OCI-LY7 (cell line): ENCODE measurements around the gene GLB1L3. TPM values are rescaled to one million over a fixed set of nuclear protein-coding genes. Genes with fewer than 3 reads are reported as not detected.
A peak's percentile ranks its signal among the peaks of the same experiment; 100 is the strongest.

Experiments used
- BruUV-seq: library from RNA; stranded (reverse); fragments of 400-500 nt; replicated peaks from 2 replicates; lab custom pipeline; 2021; lab: Mats Ljungman, UMichigan
- CTCF ChIA-PET: fragments of 300-600 bp; sonication (Branson Sonifier 250); formaldehyde crosslinking; loops from one replicate; lab custom pipeline; 2022; ENCODE audit warnings: antibody characterized with exemption; ENCODE audit not compliant: unreplicated experiment; lab: Charles Lee
- POLR2A ChIA-PET: fragments of 300-600 bp; sonication (Branson Sonifier 250); formaldehyde crosslinking; loops from one replicate; lab custom pipeline; 2022; ENCODE audit warnings: antibody characterized with exemption; lab: Charles Lee
- DNase-seq: peaks from one replicate; pipeline ENCODE4 v3.0.0-alpha.2; 2015; ENCODE audit warnings: low spot score
- H2AFZ ChIP-seq: fragments of 200-600 bp; sonication (generic), shearing (Covaris generic); 2 replicates; pipeline ENCODE4 v1.6.1; 2014; ENCODE audit warnings: mild to moderate bottlenecking, antibody characterized with exemption, low read length, moderate library complexity
- H3K27ac ChIP-seq: fragments of 200-600 bp; sonication (generic); 2 replicates; pipeline ENCODE4 v1.5.1; 2014; ENCODE audit warnings: mixed run types, low read depth, mild to moderate bottlenecking, moderate library complexity, low read length, inconsistent platforms; ENCODE audit not compliant: poor library complexity, severe bottlenecking
- H3K36me3 ChIP-seq: fragments of 200-600 bp; sonication (generic); 2 replicates; pipeline ENCODE4 v1.6.1; 2014; ENCODE audit warnings: mild to moderate bottlenecking, antibody characterized with exemption, low read length, moderate library complexity, mixed read lengths; ENCODE audit not compliant: insufficient read depth
- H3K4me1 ChIP-seq: fragments of 200-600 bp; sonication (generic); 2 replicates; pipeline ENCODE4 v1.5.1; 2014; ENCODE audit warnings: mild to moderate bottlenecking, low read length; ENCODE audit not compliant: insufficient read depth, poor library complexity, severe bottlenecking
- H3K4me2 ChIP-seq: fragments of 200-600 bp; sonication (generic); 2 replicates; pipeline ENCODE4 v1.6.1; 2014; ENCODE audit warnings: mild to moderate bottlenecking, low read length
- H3K4me3 ChIP-seq: fragments of 200-600 bp; sonication (generic); 2 replicates; pipeline ENCODE4 v1.5.1; 2014; ENCODE audit warnings: mild to moderate bottlenecking, low read depth, low read length; ENCODE audit not compliant: poor library complexity, severe bottlenecking
- H3K79me2 ChIP-seq: fragments of 200-600 bp; sonication (generic); 2 replicates; pipeline ENCODE4 v1.6.1; 2016; ENCODE audit warnings: low read depth, mild to moderate bottlenecking, low read length, moderate library complexity, mixed read lengths; ENCODE audit not compliant: insufficient read depth
- H3K9me2 ChIP-seq: fragments of 200-600 bp; sonication (generic); 2 replicates; pipeline ENCODE4 v1.6.1; 2016; ENCODE audit warnings: mild to moderate bottlenecking, low read length, mixed read lengths; ENCODE audit not compliant: insufficient read depth
- H3K9me3 ChIP-seq: fragments of 200-600 bp; sonication (generic); 2 replicates; pipeline ENCODE4 v1.6.1; 2014; ENCODE audit warnings: mild to moderate bottlenecking, mixed run types, low read length, mixed read lengths
- H4K20me1 ChIP-seq: fragments of 200-600 bp; sonication (generic); 2 replicates; pipeline ENCODE4 v1.6.1; 2014; ENCODE audit warnings: mild to moderate bottlenecking, antibody characterized with exemption, low read length, moderate library complexity, mixed read lengths; ENCODE audit not compliant: insufficient read depth
- CTCF ChIP-seq: fragments of 200-600 bp; sonication (generic); conservative IDR thresholded peaks from 2 replicates; pipeline ENCODE4 v1.5.1; 2014; ENCODE audit warnings: mild to moderate bottlenecking, antibody characterized with exemption, low read length, moderate library complexity, mixed read lengths
- EZH2phosphoT487 ChIP-seq: fragments of 200-600 bp; sonication (generic); IDR thresholded peaks from 2 replicates; pipeline ENCODE4 v1.6.1; 2018; ENCODE audit warnings: low read depth, borderline replicate concordance, mild to moderate bottlenecking, mixed run types, antibody characterized with exemption, low read length, moderate library complexity, mixed read lengths
- intact Hi-C: fragments of 100-400 bp; cut with micrococcal nuclease; formaldehyde crosslinking; loops from one replicate; pipeline ENCODE4 v1.10.0; 2022; ENCODE audit not compliant: unreplicated experiment
- total RNA-seq, 2 experiments: library from RNA; depleted of rRNA in 1 of 2; stranded (reverse); fragments of >200 nt in 1 of 2; shearing (Covaris generic) in 1 of 2; gene quantifications; 2 replicates each; pipeline ENCODE4 v1.2.3, GENCODE V29; 2014 to 2022

Gene GLB1L3
- total RNA-seq, 2 experiments from 2014 or later, result not detected

GRCh38 chr11:134261626-134262488, 14.3 kb upstream of the GLB1L3 start:
- POLR2A ChIA-PET, result interaction anchor here (1.3 kb wide), 1 partner anchor 28 kb away, joined by 4 read pairs; no protein-coding TSS in a partner anchor
- intact Hi-C loops, result no loop called here

GRCh38 chr11:134264966-134265764, 11.0 kb upstream of the GLB1L3 start:
- ChIA-PET POLR2A (no interaction called here), CTCF (no interaction called here)
- TF ChIP-seq CTCF, result no peak
- no peak for TF ChIP-seq EZH2phosphoT487
- intact Hi-C loops, result no loop called here
- Histone ChIP-seq H4K20me1 (no peaks in the 10 kb centered on the region), H3K27ac (no peak overlapping the region), H3K4me2 (no peak overlapping the region), H3K9me3 (no peaks in the 10 kb centered on the region), H3K4me3 (no peak overlapping the region), H2AFZ (no peak overlapping the region), H3K79me2 (no peaks in the 10 kb centered on the region), H3K9me2 (no peaks in the 10 kb centered on the region), H3K36me3 (peaks cover 10% of the 10 kb centered on the region; the same call in 1 of the 2 replicates), H3K4me1 (peaks cover 8% of the 10 kb centered on the region)
- no peak for DNase-seq
- no TSS peak for BruUV-seq

More at GRCh38 chr11:134261626-134262488, 14.3 kb upstream of the GLB1L3 start:
- Histone ChIP-seq H3K4me2 (no peak overlapping the region), H4K20me1 (no peaks in the 10 kb centered on the region), H2AFZ (no peak overlapping the region), H3K9me2 (no peaks in the 10 kb centered on the region), H3K79me2 (no peaks in the 10 kb centered on the region), H3K27ac (no peak overlapping the region), H3K4me1 (peaks cover 16% of the 10 kb centered on the region), H3K4me3 (no peak overlapping the region), H3K9me3 (no peaks in the 10 kb centered on the region), H3K36me3 (peaks cover 26% of the 10 kb centered on the region; the same call in 1 of the 2 replicates)
- no TSS peak for BruUV-seq
- TF ChIP-seq EZH2phosphoT487, result no peak
- TF ChIP-seq CTCF, result peak; percentile 75
- peak; percentile 44 for DNase-seq
- CTCF ChIA-PET, result interaction anchor here (0.6 kb wide), 1 partner anchor 11 kb away, joined by 3 read pairs; no protein-coding TSS in a partner anchor
